ENCODE measurements around the gene WASF2.
A peak's percentile ranks its signal among the peaks of the same experiment; 100 is the strongest.

WASF2 gene

GRCh38 chr1:27364696-27365371 is 125.1 kb downstream of the WASF2 start:
- Mint-ChIP-seq H3K4me1 (peaks cover 54% of the 10 kb centered on the region), H3K9me3 (no peaks in the 10 kb centered on the region), H3K27me3 (no peaks in the 10 kb centered on the region), H3K27ac (peak overlapping the region in 1 of 2 donors; percentile 79), H3K4me3 (peak overlapping the region in 1 of 2 donors; percentile 95)
- DNase-seq (no peak), ATAC-seq (no peak)

GRCh38 chr1:27363766-27364695 is 125.9 kb downstream of the WASF2 start:
- DNase-seq: no peak
- peaks cover 54% of the 10 kb centered on the region for H3K4me1 Mint-ChIP-seq
- no peak overlapping the region for H3K27ac Mint-ChIP-seq
- ATAC-seq: no peak
- H3K27me3 Mint-ChIP-seq: peaks cover 4% of the 10 kb centered on the region
- H3K9me3 Mint-ChIP-seq: no peaks in the 10 kb centered on the region
- H3K4me3 Mint-ChIP-seq: no peak overlapping the region

- Mint-ChIP-seq H3K9me3 (no peaks in the 10 kb centered on the region), H3K4me3 (no peak overlapping the region), H3K4me1 (peaks cover 62% of the 10 kb centered on the region), H3K27me3 (peaks cover 8% of the 10 kb centered on the region), H3K27ac (no peak overlapping the region)
- no peak for ATAC-seq
- no peak for DNase-seq
These were observed 128.4 kb downstream of the WASF2 start for GRCh38 chr1:27361553-27361952.

GRCh38 chr1:27361044-27361402 is 128.9 kb downstream of the WASF2 start:
- Mint-ChIP-seq H3K4me1 (peaks cover 67% of the 10 kb centered on the region), H3K9me3 (no peaks in the 10 kb centered on the region), H3K27ac (peak overlapping the region in 1 of 2 donors; percentile 38), H3K27me3 (peaks cover 8% of the 10 kb centered on the region), H3K4me3 (peak overlapping the region; percentile 79)
- no peak for ATAC-seq
- no peak for DNase-seq

- Mint-ChIP-seq H3K27me3 (peaks cover 8% of the 10 kb centered on the region), H3K4me3 (peak overlapping the region; percentile 79), H3K4me1 (peaks cover 67% of the 10 kb centered on the region), H3K9me3 (no peaks in the 10 kb centered on the region), H3K27ac (peak overlapping the region in 1 of 2 donors; percentile 38)
- ATAC-seq (peak; percentile 2), DNase-seq (peak in 1 of 2 donors; percentile 31)
These were observed 129.6 kb downstream of the WASF2 start for GRCh38 chr1:27360159-27361043.

GRCh38 chr1:27359822-27360158 is 130.2 kb downstream of the WASF2 start:
- Mint-ChIP-seq H3K9me3 (no peaks in the 10 kb centered on the region), H3K27me3 (peaks cover 8% of the 10 kb centered on the region), H3K27ac (no peak overlapping the region), H3K4me3 (peak overlapping the region; percentile 79), H3K4me1 (peaks cover 65% of the 10 kb centered on the region)
- DNase-seq (no peak), ATAC-seq (peak; percentile 11)

GRCh38 chr1:27358928-27359313 is 131.0 kb downstream of the WASF2 start:
- Mint-ChIP-seq H3K4me3 (no peak overlapping the region), H3K9me3 (no peaks in the 10 kb centered on the region), H3K27ac (no peak overlapping the region), H3K4me1 (peaks cover 56% of the 10 kb centered on the region), H3K27me3 (peaks cover 8% of the 10 kb centered on the region)
- DNase-seq (no peak), ATAC-seq (no peak)

GRCh38 chr1:27358038-27358927 is 131.7 kb downstream of the WASF2 start:
- Mint-ChIP-seq H3K4me3 (peak overlapping the region in 1 of 2 donors; percentile 84), H3K27me3 (peaks cover 8% of the 10 kb centered on the region), H3K4me1 (peaks cover 56% of the 10 kb centered on the region), H3K27ac (peak overlapping the region in 1 of 2 donors; percentile 90), H3K9me3 (no peaks in the 10 kb centered on the region)
- DNase-seq (no peak), ATAC-seq (no peak)

- Mint-ChIP-seq H3K4me3 (peak overlapping the region; percentile 78 to 84), H3K27me3 (peaks cover 8% of the 10 kb centered on the region), H3K9me3 (no peaks in the 10 kb centered on the region), H3K4me1 (peaks cover 56% of the 10 kb centered on the region), H3K27ac (peak overlapping the region; percentile 46 to 90)
- peak; percentile 68 for ATAC-seq
- DNase-seq: peak; percentile 86 to 87
These were observed 132.5 kb downstream of the WASF2 start for GRCh38 chr1:27357281-27358037.

GRCh38 chr1:27356619-27357280 is 133.2 kb downstream of the WASF2 start:
- Mint-ChIP-seq H3K27ac (peak overlapping the region; percentile 46 to 90), H3K4me1 (peaks cover 56% of the 10 kb centered on the region), H3K4me3 (peak overlapping the region; percentile 78 to 84), H3K27me3 (peaks cover 8% of the 10 kb centered on the region), H3K9me3 (no peaks in the 10 kb centered on the region)
- ATAC-seq (peak; percentile 69), DNase-seq (peak in 1 of 2 donors; percentile 62)

- no peaks in the 10 kb centered on the region for H3K9me3 Mint-ChIP-seq
- H3K27me3 Mint-ChIP-seq: peaks cover 8% of the 10 kb centered on the region
- H3K4me3 Mint-ChIP-seq: peak overlapping the region; percentile 78 to 84
- H3K27ac Mint-ChIP-seq: no peak overlapping the region
- DNase-seq: no peak
- no peak for ATAC-seq
- peaks cover 56% of the 10 kb centered on the region for H3K4me1 Mint-ChIP-seq
These were observed 133.7 kb downstream of the WASF2 start for GRCh38 chr1:27356277-27356618.

- H3K4me3 Mint-ChIP-seq: peak overlapping the region in 1 of 2 donors; percentile 32
- H3K27me3 Mint-ChIP-seq: peaks cover 8% of the 10 kb centered on the region
- H3K27ac Mint-ChIP-seq: peak overlapping the region in 1 of 2 donors; percentile 81
- ATAC-seq (no peak), DNase-seq (no peak)
- H3K4me1 Mint-ChIP-seq: peaks cover 52% of the 10 kb centered on the region
- H3K9me3 Mint-ChIP-seq: no peaks in the 10 kb centered on the region
These were observed 134.3 kb downstream of the WASF2 start for GRCh38 chr1:27355683-27356082.

All from stimulated activated naive CD8-positive, alpha-beta T cell treated with anti-CD3 and anti-CD28 coated beads, Interleukin-15, amount 100 ng/mL, for 72 hours (primary cell).